UCSD-AML1 (cell line): Measurements from ENCODE around the gene KIF17.

Experiments
- DNase-seq: peaks from one replicate; lab custom pipeline; 2025; ENCODE audit not compliant: unreplicated experiment; lab: John Stamatoyannopoulos, UW

The KIF17 gene

GRCh38 chr1:20717452-20718342, at the start of gene KIF17:
Gene KIF17, minus strand, starts transcription at chr1:20718007. Its CDS starts 301 bp downstream, at chr1:20717706.
- DNase-seq: peak; percentile 54

GRCh38 chr1:20767271-20767670, 49.5 kb upstream of the KIF17 start:
- DNase-seq: no peak

- DNase-seq: no peak
These were observed 45.6 kb upstream of the KIF17 start for GRCh38 chr1:20763417-20763816.

GRCh38 chr1:20760322-20760721, 42.5 kb upstream of the KIF17 start:
- DNase-seq: no peak

GRCh38 chr1:20753589-20753988, 35.8 kb upstream of the KIF17 start:
- no peak for DNase-seq

GRCh38 chr1:20751462-20751990, 33.7 kb upstream of the KIF17 start:
- no peak for DNase-seq

- DNase-seq: no peak
These were observed 24.9 kb upstream of the KIF17 start for GRCh38 chr1:20742671-20743070.

- no peak for DNase-seq
These were observed 23.0 kb upstream of the KIF17 start for GRCh38 chr1:20740781-20741180.

- no peak for DNase-seq
These were observed 21.4 kb upstream of the KIF17 start for GRCh38 chr1:20739225-20739624.

GRCh38 chr1:20735581-20736111, 17.8 kb upstream of the KIF17 start:
- no peak for DNase-seq

- DNase-seq: no peak
These were observed 15.7 kb upstream of the KIF17 start for GRCh38 chr1:20733360-20733975.

GRCh38 chr1:20732588-20733359, 15.0 kb upstream of the KIF17 start, which contains the start of gene SH2D5:
Gene SH2D5, minus strand, starts transcription at chr1:20732703. Its CDS starts 4,659 bp downstream, at chr1:20728044.
- peak; percentile 41 for DNase-seq

- DNase-seq: peak; percentile 36
These were observed 14.3 kb upstream of the KIF17 start for GRCh38 chr1:20732071-20732587.

GRCh38 chr1:20731057-20731991, 13.5 kb upstream of the KIF17 start:
- no peak for DNase-seq

- DNase-seq: no peak
These were observed 12.9 kb upstream of the KIF17 start for GRCh38 chr1:20730690-20731056.

- DNase-seq: no peak
These were observed 12.3 kb upstream of the KIF17 start for GRCh38 chr1:20729990-20730689.

- no peak for DNase-seq
These were observed 11.5 kb upstream of the KIF17 start for GRCh38 chr1:20729155-20729931.

- DNase-seq: no peak
These were observed 10.8 kb upstream of the KIF17 start for GRCh38 chr1:20728371-20729154.
